Neural progenitor cell (in vitro differentiated cells): ENCODE data around the gene KCNQ1.

Experiments used
- CTCF ChIP-seq: fragments of 200-600 bp; sonication (generic); IDR thresholded peaks from 2 replicates; pipeline ENCODE4 v1.5.1; 2017; ENCODE audit warnings: antibody characterized with exemption, mild to moderate bottlenecking
- EZH2 ChIP-seq: fragments of 200-600 bp; sonication (generic); IDR thresholded peaks from 2 replicates; pipeline ENCODE4 v1.6.1; 2017; ENCODE audit warnings: antibody characterized with exemption, mild to moderate bottlenecking, moderate library complexity
- EZH2phosphoT487 ChIP-seq: fragments of 200-600 bp; sonication (generic); IDR thresholded peaks from 2 replicates; pipeline ENCODE4 v1.6.1; 2017; ENCODE audit warnings: antibody characterized with exemption

GRCh38 chr11:2701898-2702434 lies 257.2 kb downstream of the KCNQ1 start:
- no peak for TF ChIP-seq CTCF
- no peak for TF ChIP-seq EZH2
- no peak for TF ChIP-seq EZH2phosphoT487
